WERI-Rb-1 (cell line): ENCODE data around the gene MLNR.

Source experiments
- DNase-seq: peaks from one replicate; pipeline ENCODE4 v3.0.0-alpha.2; 2020
- H3K27ac ChIP-seq: fragments of 250-450 bp; sonication (Bioruptor Pico); 2 replicates; pipeline ENCODE4 v1.5.1; 2020; ENCODE audit warnings: mild to moderate bottlenecking, moderate library complexity
- H3K27me3 ChIP-seq: fragments of 250-450 bp; sonication (Bioruptor Pico); 2 replicates; pipeline ENCODE4 v1.5.1; 2021; ENCODE audit warnings: mild to moderate bottlenecking, low read depth, moderate library complexity; ENCODE audit not compliant: insufficient read depth, severe bottlenecking
- H3K36me3 ChIP-seq: fragments of 250-450 bp; sonication (Bioruptor Pico); 2 replicates; pipeline ENCODE4 v1.5.1; 2020; ENCODE audit warnings: mild to moderate bottlenecking, moderate library complexity
- H3K4me3 ChIP-seq: 2 replicates; pipeline ENCODE4 v1.5.1; 2011; ENCODE audit warnings: low read depth, mild to moderate bottlenecking, control low read depth, low read length
- H3K9me3 ChIP-seq: fragments of 250-450 bp; sonication (Bioruptor Pico); 2 replicates; pipeline ENCODE4 v1.5.1; 2021; ENCODE audit warnings: mild to moderate bottlenecking, moderate library complexity; ENCODE audit not compliant: severe bottlenecking
- CTCF ChIP-seq: IDR thresholded peaks from 2 replicates; pipeline ENCODE4 v1.5.1; 2011; ENCODE audit warnings: low read depth, mild to moderate bottlenecking, control low read depth, inconsistent platforms, low read length

MLNR gene

GRCh38 chr13:49220036-49220855, at the start of gene MLNR:
Gene MLNR (plus strand): TSS chr13:49220338. CDS start chr13:49220338, 0 bp downstream.
- no peaks in the 10 kb centered on the region for H3K36me3 ChIP-seq
- 0 out of 2 replicates have a peak, but pooled peaks have one; percentile 9 for TF ChIP-seq CTCF
- peak; percentile 14 for DNase-seq
- H3K4me3 ChIP-seq = peak within 1 kb of the TSS; percentile 36
- peaks cover 4% of the 10 kb centered on the region for H3K27me3 ChIP-seq
- no peak within 1 kb of the TSS for H3K27ac ChIP-seq
- no peaks in the 10 kb centered on the region for H3K9me3 ChIP-seq

GRCh38 chr13:49171359-49171758, 48.8 kb upstream of the MLNR start:
- TF ChIP-seq CTCF = no peak
- DNase-seq = no peak
- Histone ChIP-seq H3K27me3 (no peaks in the 10 kb centered on the region), H3K27ac (no peak overlapping the region), H3K36me3 (no peaks in the 10 kb centered on the region), H3K9me3 (no peaks in the 10 kb centered on the region), H3K4me3 (no peak overlapping the region)

GRCh38 chr13:49183672-49184325, 36.3 kb upstream of the MLNR start:
- no peaks in the 10 kb centered on the region for H3K9me3 ChIP-seq
- no peaks in the 10 kb centered on the region for H3K27me3 ChIP-seq
- H3K36me3 ChIP-seq = no peaks in the 10 kb centered on the region
- no peak for DNase-seq
- no peak overlapping the region for H3K4me3 ChIP-seq
- no peak overlapping the region for H3K27ac ChIP-seq
- TF ChIP-seq CTCF = no peak

- H3K36me3 ChIP-seq = no peaks in the 10 kb centered on the region
- no peaks in the 10 kb centered on the region for H3K9me3 ChIP-seq
- DNase-seq = no peak
- H3K4me3 ChIP-seq = no peak overlapping the region
- H3K27ac ChIP-seq = no peak overlapping the region
- no peaks in the 10 kb centered on the region for H3K27me3 ChIP-seq
- no peak for TF ChIP-seq CTCF
These were observed 35.5 kb upstream of the MLNR start for GRCh38 chr13:49184621-49185020.

- no peak for DNase-seq
These were observed 34.9 kb upstream of the MLNR start for GRCh38 chr13:49185264-49185663.

More at GRCh38 chr13:49185264-49185663, 34.9 kb upstream of the MLNR start:
- H3K27ac ChIP-seq = no peak overlapping the region
- H3K36me3 ChIP-seq = no peaks in the 10 kb centered on the region
- no peak overlapping the region for H3K4me3 ChIP-seq
- H3K9me3 ChIP-seq = no peaks in the 10 kb centered on the region
- TF ChIP-seq CTCF = no peak
- H3K27me3 ChIP-seq = no peaks in the 10 kb centered on the region
